IMR-90 (cell line): ENCODE measurements around the gene IGLL5. TPM values are rescaled to one million over a fixed set of nuclear protein-coding genes. Genes with fewer than 3 reads are reported as not detected.

Experiments used
- ATAC-seq: fragments of 200-7000 bp; cut with Tn5 transposase; 2 replicates; pipeline ENCODE4 v1.9.1; 2020; ENCODE audit warnings: low read depth, mild to moderate bottlenecking, moderate library complexity
- BruUV-seq: library from RNA; stranded (reverse); fragments of 400-500 nt; replicated peaks from 2 replicates; lab custom pipeline; 2021; lab: Mats Ljungman, UMichigan
- CTCF ChIA-PET: fragments of 300-600 bp; formaldehyde crosslinking; extraction: SDS; loops from one replicate; lab custom pipeline; 2021; ENCODE audit warnings: antibody characterized with exemption; lab: Yijun Ruan, JAX
- POLR2A ChIA-PET: fragments of 300-600 bp; sonication (Branson Sonifier 250); formaldehyde crosslinking; loops from one replicate; lab custom pipeline; 2022; ENCODE audit warnings: antibody characterized with exemption; ENCODE audit not compliant: unreplicated experiment; lab: Charles Lee
- DNase-seq: peaks from one replicate; pipeline ENCODE4 v3.0.0; 2013
- H2AFZ ChIP-seq: replicated peaks from 2 replicates; pipeline ENCODE3; 2013; ENCODE audit warnings: low read length, mild to moderate bottlenecking; ENCODE audit not compliant: poor library complexity
- H2AK5ac ChIP-seq: 2 replicates; pipeline ENCODE4 v1.6.1; 2013; ENCODE audit warnings: low read depth, low read length, inconsistent platforms
- H2AK9ac ChIP-seq: replicated peaks from 2 replicates; pipeline ENCODE3; 2013; ENCODE audit warnings: mild to moderate bottlenecking, low read depth, low read length, moderate library complexity; ENCODE audit not compliant: poor library complexity
- H2BK120ac ChIP-seq: 2 replicates; pipeline ENCODE4 v1.6.1; 2013; ENCODE audit warnings: low read depth, low read length, inconsistent platforms
- H2BK15ac ChIP-seq: 3 replicates; pipeline ENCODE4 v1.6.1; 2013; ENCODE audit warnings: low read depth, low read length, inconsistent platforms
- H2BK20ac ChIP-seq: 2 replicates; pipeline ENCODE4 v1.6.1; 2013; ENCODE audit warnings: low read depth, mild to moderate bottlenecking, inconsistent platforms, low read length, moderate library complexity
- H2BK5ac ChIP-seq: 2 replicates; pipeline ENCODE4 v1.6.1; 2013; ENCODE audit warnings: mild to moderate bottlenecking, low read depth, low read length, inconsistent platforms; ENCODE audit not compliant: poor library complexity, severe bottlenecking
- H3K14ac ChIP-seq: replicated peaks from 2 replicates; pipeline ENCODE4 v1.6.1; 2013; ENCODE audit warnings: low read depth, low read length, inconsistent platforms
- H3K18ac ChIP-seq: 2 replicates; pipeline ENCODE4 v1.6.1; 2013; ENCODE audit warnings: low read depth, low read length, control low read depth
- H3K23ac ChIP-seq: 2 replicates; pipeline ENCODE4 v1.6.1; 2013; ENCODE audit warnings: low read depth, low read length, inconsistent platforms
- H3K27ac ChIP-seq: 2 replicates; pipeline ENCODE4 v1.5.1; 2013; ENCODE audit warnings: mild to moderate bottlenecking, control low read depth, low read length; ENCODE audit not compliant: insufficient read depth
- H3K27me3 ChIP-seq: 2 replicates; pipeline ENCODE4 v1.6.1; 2013; ENCODE audit warnings: low read length; ENCODE audit not compliant: control insufficient read depth, insufficient read depth
- H3K36me3 ChIP-seq: 2 replicates; pipeline ENCODE4 v1.6.1; 2013; ENCODE audit warnings: low read length, mixed read lengths; ENCODE audit not compliant: control insufficient read depth, insufficient read depth
- H3K4ac ChIP-seq: 2 replicates; pipeline ENCODE4 v1.6.1; 2013; ENCODE audit warnings: low read depth, low read length, inconsistent platforms
- H3K4me1 ChIP-seq: 2 replicates; pipeline ENCODE4 v1.6.1; 2013; ENCODE audit warnings: low read length, mixed read lengths; ENCODE audit not compliant: control insufficient read depth, insufficient read depth
- H3K4me2 ChIP-seq: 2 replicates; pipeline ENCODE4 v1.6.1; 2013; ENCODE audit warnings: low read depth, mild to moderate bottlenecking, control low read depth, low read length, moderate library complexity
- H3K4me3 ChIP-seq: 2 replicates; pipeline ENCODE4 v1.5.1; 2013; ENCODE audit warnings: low read depth, mild to moderate bottlenecking, control low read depth, low read length, moderate library complexity; ENCODE audit not compliant: insufficient read depth
- H3K56ac ChIP-seq: 2 replicates; pipeline ENCODE4 v1.6.1; 2013; ENCODE audit warnings: low read length, inconsistent platforms; ENCODE audit not compliant: insufficient read depth; ENCODE audit errors: extremely low read depth
- H3K79me1 ChIP-seq, 2 experiments: 2 replicates each; pipeline ENCODE4 v1.6.1; 2013; ENCODE audit warnings: low read length in 2 of 2, inconsistent platforms in 1 of 2, low read depth in 1 of 2
- H3K9ac ChIP-seq: 2 replicates; pipeline ENCODE4 v1.6.1; 2013; ENCODE audit warnings: low read depth, low read length, control low read depth
- H3K9me1 ChIP-seq: 2 replicates; pipeline ENCODE4 v1.6.1; 2013; ENCODE audit warnings: low read length, inconsistent platforms; ENCODE audit not compliant: insufficient read depth
- H3K9me3 ChIP-seq: 2 replicates; pipeline ENCODE4 v1.6.1; 2013; ENCODE audit warnings: low read length; ENCODE audit not compliant: control insufficient read depth, insufficient read depth
- H4K20me1 ChIP-seq: 2 replicates; pipeline ENCODE4 v1.6.1; 2013; ENCODE audit warnings: low read length, inconsistent platforms; ENCODE audit not compliant: insufficient read depth
- H4K5ac ChIP-seq: 2 replicates; pipeline ENCODE4 v1.6.1; 2013; ENCODE audit warnings: mild to moderate bottlenecking, low read depth, low read length, control low read depth
- H4K8ac ChIP-seq, 2 experiments: 2 replicates each; pipeline ENCODE4 v1.6.1; 2013; ENCODE audit warnings: low read depth in 2 of 2, low read length in 2 of 2, control low read depth in 1 of 2, inconsistent platforms in 1 of 2
- H4K91ac ChIP-seq: 2 replicates; pipeline ENCODE4 v1.6.1; 2013; ENCODE audit warnings: low read depth, low read length, inconsistent platforms; ENCODE audit not compliant: insufficient read depth
- BHLHE40 ChIP-seq: fragments of 150-350 bp; IDR thresholded peaks from 2 replicates; pipeline ENCODE4 v1.6.1; 2016; ENCODE audit warnings: mild to moderate bottlenecking, low read depth, low read length
- CEBPB ChIP-seq: IDR thresholded peaks from 2 replicates; pipeline ENCODE4 v1.6.1; 2012; ENCODE audit warnings: low read depth, low read length, improper control_type of control experiment
- WGBS, 2 experiments: methylation state at CpG; one replicate each; pipeline versions ENCODE4 v1.1.5 to v1.1.7; 2013; ENCODE audit warnings: missing lambda C conversion rate in 2 of 2; ENCODE audit not compliant: insufficient read length in 1 of 2; ENCODE audit errors: extremely low coverage in 2 of 2; 5-methylcytosine and 5-hydroxymethylcytosine counted together
- dilution Hi-C: fragments of 300-500 bp; cut with HindIII; formaldehyde crosslinking; loops from one replicate; pipeline ENCODE4 v1.14.3; 2018; ENCODE audit warnings: low sequenced_read_pairs; ENCODE audit not compliant: unreplicated experiment
- in situ Hi-C: fragments of 300-500 bp; cut with MboI; formaldehyde crosslinking; loops from 3 replicates; pipeline ENCODE4 v1.14.3; 2019; ENCODE audit warnings: low sequenced_read_pairs, inconsistent platforms, mixed read lengths
- intact Hi-C: fragments of 100-400 bp; cut with micrococcal nuclease; formaldehyde crosslinking; loops from 2 replicates; pipeline ENCODE4 v1.10.0; 2022
- polyA plus RNA-seq, 3 experiments: library from polyadenylated mRNA; depleted of rRNA; stranded (reverse); fragments of >200 nt; gene quantifications; 2 replicates each; pipeline ENCODE4 v1.2.3, GENCODE V29; 2012; ENCODE audit warnings: low replicate concordance in 1 of 3
- total RNA-seq: library from RNA; depleted of rRNA; stranded (reverse); fragments of >200 nt; gene quantifications from 2 replicates; pipeline ENCODE4 v1.2.3, GENCODE V29; 2012
- TF ChIP-seq, protein P1 (sequence below): conservative IDR thresholded peaks from 2 replicates; pipeline ENCODE4 v1.5.1; 2012; ENCODE audit warnings: mild to moderate bottlenecking, low read depth, low read length, improper control_type of control experiment

IGLL5 gene
- total and polyA plus RNA-seq, 2 of the 4 experiments (the other 2 are of a cell fraction), result not detected

- peaks cover 6% of the 10 kb centered on the region for H3K27me3 ChIP-seq
- no peak overlapping the region for H2BK120ac ChIP-seq
- no peak overlapping the region for H3K4ac ChIP-seq
- H3K9me3 ChIP-seq, result no peaks in the 10 kb centered on the region
- no peak overlapping the region for H2BK20ac ChIP-seq
- ATAC-seq (no peak), DNase-seq (no peak)
- H3K18ac ChIP-seq, result no peak overlapping the region
- H3K9me1 ChIP-seq, result no peaks in the 10 kb centered on the region
- H3K14ac ChIP-seq, result no peak overlapping the region
- H4K20me1 ChIP-seq, result no peaks in the 10 kb centered on the region
- no TSS peak for BruUV-seq
- intact Hi-C loops (no loop called here), dilution Hi-C loops (no loop called here), in situ Hi-C loops (loop anchor here (10.0 kb wide), 1 partner anchor 475 kb away; no protein-coding TSS in a partner anchor)
- H3K36me3 ChIP-seq, result no peaks in the 10 kb centered on the region
- no peak overlapping the region for H3K23ac ChIP-seq
- H2BK5ac ChIP-seq, result no peak overlapping the region
- H3K4me2 ChIP-seq, result no peak overlapping the region
- H3K79me1 ChIP-seq, result no peaks in the 10 kb centered on the region
- H2AFZ ChIP-seq, result no peak overlapping the region
- no peak overlapping the region for H4K8ac ChIP-seq
- H4K5ac ChIP-seq, result no peak overlapping the region
- no peak overlapping the region for H2AK9ac ChIP-seq
- 40% methylated on average over 2 of the region's 11 CpGs; no CpG with 5 or more reads in 1 of the 2 experiments for WGBS, 2 experiments
- no peaks in the 10 kb centered on the region for H3K4me1 ChIP-seq
- POLR2A ChIA-PET, result no interaction called here
- H3K4me3 ChIP-seq, result no peak overlapping the region
- H3K56ac ChIP-seq, result no peak overlapping the region
- H2AK5ac ChIP-seq, result no peak overlapping the region
- H3K27ac ChIP-seq, result no peak overlapping the region
- TF ChIP-seq, protein P1, sequence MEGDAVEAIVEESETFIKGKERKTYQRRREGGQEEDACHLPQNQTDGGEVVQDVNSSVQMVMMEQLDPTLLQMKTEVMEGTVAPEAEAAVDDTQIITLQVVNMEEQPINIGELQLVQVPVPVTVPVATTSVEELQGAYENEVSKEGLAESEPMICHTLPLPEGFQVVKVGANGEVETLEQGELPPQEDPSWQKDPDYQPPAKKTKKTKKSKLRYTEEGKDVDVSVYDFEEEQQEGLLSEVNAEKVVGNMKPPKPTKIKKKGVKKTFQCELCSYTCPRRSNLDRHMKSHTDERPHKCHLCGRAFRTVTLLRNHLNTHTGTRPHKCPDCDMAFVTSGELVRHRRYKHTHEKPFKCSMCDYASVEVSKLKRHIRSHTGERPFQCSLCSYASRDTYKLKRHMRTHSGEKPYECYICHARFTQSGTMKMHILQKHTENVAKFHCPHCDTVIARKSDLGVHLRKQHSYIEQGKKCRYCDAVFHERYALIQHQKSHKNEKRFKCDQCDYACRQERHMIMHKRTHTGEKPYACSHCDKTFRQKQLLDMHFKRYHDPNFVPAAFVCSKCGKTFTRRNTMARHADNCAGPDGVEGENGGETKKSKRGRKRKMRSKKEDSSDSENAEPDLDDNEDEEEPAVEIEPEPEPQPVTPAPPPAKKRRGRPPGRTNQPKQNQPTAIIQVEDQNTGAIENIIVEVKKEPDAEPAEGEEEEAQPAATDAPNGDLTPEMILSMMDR, result no peak
- TF ChIP-seq CEBPB, result peak; percentile 66
- no peak for TF ChIP-seq BHLHE40
- H3K9ac ChIP-seq, result no peak overlapping the region
- H4K91ac ChIP-seq, result no peak overlapping the region
- CTCF ChIA-PET, result no interaction called here
- H2BK15ac ChIP-seq, result no peak overlapping the region
Measured at GRCh38 chr22:22939588-22940368, 52.2 kb downstream of the IGLL5 start.
